ENCODE data around the gene ZDHHC6. TPM values are rescaled to one million over a fixed set of nuclear protein-coding genes. Genes with fewer than 3 reads are reported as not detected.

Gene ZDHHC6
- total and polyA plus RNA-seq, 10 of the 15 experiments (the other 5 are each of a cell fraction or from before 2014, with no cell fraction given), result 23.8 to 59.4 (median 35.6) TPM

- TF ChIP-seq MXI1 (IDR thresholded peaks at IDR 0.05; ENCODE audit: low read depth, low read length), result no peak
- no peak for TF ChIP-seq LARP7 (IDR thresholded peaks at IDR 0.05)
- no peak for TF ChIP-seq MYB (IDR thresholded peaks at IDR 0.05; ENCODE audit: borderline replicate concordance, low read depth, low read length)
These were observed 17.6 kb downstream of the ZDHHC6 start (continued) for GRCh38 chr10:112429147-112429546.

- intact Hi-C loops (cut with micrococcal nuclease; ENCODE audit: unreplicated experiment), result no loop called here
- H4K20me1 ChIP-seq (ENCODE audit: control insufficient read depth, insufficient read depth), result no peaks in the 10 kb centered on the region
- in situ Hi-C loops (cut with MboI), result no loop called here
- no peaks in the 10 kb centered on the region for H3K9me3 ChIP-seq (replicated peaks; ENCODE audit: control insufficient read depth, insufficient read depth, low read length)
- H3K27ac ChIP-seq (ENCODE audit: control insufficient read depth, insufficient read depth), result no peak overlapping the region
- no peaks in the 10 kb centered on the region for H3K4me1 ChIP-seq (ENCODE audit: control insufficient read depth, insufficient read depth, low read length)
- no peak for FAIRE-seq
- TF ChIP-seq FOXK2 (IDR thresholded peaks at IDR 0.05) (no peak), POLR2AphosphoS2 (IDR thresholded peaks at IDR 0.05; ENCODE audit: low read depth, low read length) (no peak), RBBP5 (conservative IDR thresholded peaks at IDR 0.05) (no peak), SIX5 (IDR thresholded peaks at IDR 0.05; ENCODE audit: low read depth, low read length, severe bottlenecking) (no peak)
- ChIA-PET SMC1A (ENCODE audit: uncharacterized antibody, unreplicated experiment) (interaction anchor here (0.6 to 3.5 kb wide), 3 partner anchors 8 to 107 kb away, joined by 4 to 16 read pairs (median 5); no protein-coding TSS in a partner anchor), RAD21 (ENCODE audit: unreplicated experiment) (no interaction called here), CTCF (interaction anchor here (0.6 to 2.5 kb wide), 6 partner anchors 9 to 957 kb away, joined by 3 to 17 read pairs (median 4); no protein-coding TSS in a partner anchor), POLR2A (interaction anchor here (0.6 kb wide), 1 partner anchor 18 kb away, joined by 5 read pairs; no protein-coding TSS in a partner anchor)
- no peak overlapping the region for H3K4me3 ChIP-seq
- 48% methylated on average over 2 of the region's 2 CpGs for WGBS (ENCODE audit: insufficient coverage, insufficient replicate concordance, low lambda C conversion rate, missing lambda C conversion rate)
- BruUV-seq (replicated peaks), result no TSS peak
- no peaks in the 10 kb centered on the region for H3K79me2 ChIP-seq (ENCODE audit: control insufficient read depth, insufficient read depth, low read length)
- no peaks in the 10 kb centered on the region for H3K27me3 ChIP-seq (replicated peaks in 1 of 2; ENCODE audit: control insufficient read depth in 2 of 2, insufficient read depth in 2 of 2, low read length in 1 of 2)
- H3K4me2 ChIP-seq (ENCODE audit: control insufficient read depth, insufficient read depth), result no peak overlapping the region
- no peak for DNase-seq (ENCODE audit: low read depth, low spot score)
- no peak overlapping the region for H3K9ac ChIP-seq (ENCODE audit: control insufficient read depth, insufficient read depth, low read length)
- no peak for ATAC-seq
- peaks cover 4 to 32% of the 10 kb centered on the region in 2 experiments for H3K36me3 ChIP-seq (ENCODE audit: control insufficient read depth in 2 of 2, insufficient read depth in 2 of 2, low read length in 1 of 2)
- no peak overlapping the region for H2AFZ ChIP-seq (ENCODE audit: control insufficient read depth, low read depth, low read length)
These were observed 20.6 kb downstream of the ZDHHC6 start for GRCh38 chr10:112426111-112426510.
